Ascending aorta (tissue), 2 donors: ENCODE results near the gene C10orf71. TPM values are rescaled to one million over a fixed set of nuclear protein-coding genes. Genes with fewer than 3 reads are reported as not detected.

ENCODE experiments used
- DNase-seq, 2 donors: peaks; one replicate each; pipeline ENCODE4 v3.0.0-alpha.2; 2019; ENCODE audit warnings: low spot score in 2 of 2
- H3K27ac ChIP-seq, 2 donors: fragments of 200-600 bp; sonication (generic); one replicate each; pipeline ENCODE4 v1.5.1; 2016 to 2017; ENCODE audit warnings: mild to moderate bottlenecking in 1 of 2
- H3K27me3 ChIP-seq: fragments of 200-600 bp; sonication (generic); one replicate; pipeline ENCODE4 v1.5.1; 2017
- H3K36me3 ChIP-seq, 2 donors: fragments of 200-600 bp; sonication (generic); one replicate each; pipeline ENCODE4 v1.5.1; 2016
- H3K4me1 ChIP-seq, 2 donors: fragments of 200-600 bp; sonication (generic); one replicate each; pipeline ENCODE4 v1.5.1; 2016 to 2017; ENCODE audit warnings: mild to moderate bottlenecking in 1 of 2
- H3K4me3 ChIP-seq, 2 donors: fragments of 200-600 bp; sonication (generic); one replicate each; pipeline ENCODE4 v1.5.1; 2016 to 2017; ENCODE audit warnings: mild to moderate bottlenecking in 1 of 2
- H3K9me3 ChIP-seq, 2 donors: fragments of 200-600 bp; sonication (generic); one replicate each; pipeline ENCODE4 v1.5.1; 2016
- intact Hi-C: fragments of 100-400 bp; cut with DNase I; formaldehyde crosslinking; loops from one replicate; pipeline ENCODE4 v1.15.1; 2023
- total RNA-seq: library from RNA; depleted of rRNA; stranded (reverse); fragments of >200 nt; gene quantifications from one replicate; pipeline ENCODE4 v1.1.0, GENCODE V29; 2016
- TF ChIP-seq, protein P1 (sequence below), 3 experiments: fragments of 200-600 bp in 2 of 3; fragments of 450-650 bp in 1 of 3; sonication (generic) in 2 of 3; IDR thresholded peaks; one replicate each; pipeline ENCODE4 v1.5.1; 2016 to 2019; ENCODE audit warnings: antibody characterized with exemption in 3 of 3, mild to moderate bottlenecking in 1 of 3, moderate library complexity in 1 of 3

C10orf71 gene
- total RNA-seq, 1 donor from 2014 or later, result not detected

- Histone ChIP-seq H3K4me3 (no peak overlapping the region), H3K27ac (no peak overlapping the region), H3K4me1 (no peaks in the 10 kb centered on the region), H3K36me3 (no peaks in the 10 kb centered on the region), H3K9me3 (no peaks in the 10 kb centered on the region), H3K27me3 (no peaks in the 10 kb centered on the region)
- DNase-seq, result peak in 1 of 2 donors; percentile 40
- intact Hi-C loops, result no loop called here
- TF ChIP-seq, protein P1, sequence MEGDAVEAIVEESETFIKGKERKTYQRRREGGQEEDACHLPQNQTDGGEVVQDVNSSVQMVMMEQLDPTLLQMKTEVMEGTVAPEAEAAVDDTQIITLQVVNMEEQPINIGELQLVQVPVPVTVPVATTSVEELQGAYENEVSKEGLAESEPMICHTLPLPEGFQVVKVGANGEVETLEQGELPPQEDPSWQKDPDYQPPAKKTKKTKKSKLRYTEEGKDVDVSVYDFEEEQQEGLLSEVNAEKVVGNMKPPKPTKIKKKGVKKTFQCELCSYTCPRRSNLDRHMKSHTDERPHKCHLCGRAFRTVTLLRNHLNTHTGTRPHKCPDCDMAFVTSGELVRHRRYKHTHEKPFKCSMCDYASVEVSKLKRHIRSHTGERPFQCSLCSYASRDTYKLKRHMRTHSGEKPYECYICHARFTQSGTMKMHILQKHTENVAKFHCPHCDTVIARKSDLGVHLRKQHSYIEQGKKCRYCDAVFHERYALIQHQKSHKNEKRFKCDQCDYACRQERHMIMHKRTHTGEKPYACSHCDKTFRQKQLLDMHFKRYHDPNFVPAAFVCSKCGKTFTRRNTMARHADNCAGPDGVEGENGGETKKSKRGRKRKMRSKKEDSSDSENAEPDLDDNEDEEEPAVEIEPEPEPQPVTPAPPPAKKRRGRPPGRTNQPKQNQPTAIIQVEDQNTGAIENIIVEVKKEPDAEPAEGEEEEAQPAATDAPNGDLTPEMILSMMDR (IDR thresholded peaks at IDR 0.05), result no peak
Observed at GRCh38 chr10:49288341-49289065, 10.5 kb upstream of the C10orf71 start.

DNA sequence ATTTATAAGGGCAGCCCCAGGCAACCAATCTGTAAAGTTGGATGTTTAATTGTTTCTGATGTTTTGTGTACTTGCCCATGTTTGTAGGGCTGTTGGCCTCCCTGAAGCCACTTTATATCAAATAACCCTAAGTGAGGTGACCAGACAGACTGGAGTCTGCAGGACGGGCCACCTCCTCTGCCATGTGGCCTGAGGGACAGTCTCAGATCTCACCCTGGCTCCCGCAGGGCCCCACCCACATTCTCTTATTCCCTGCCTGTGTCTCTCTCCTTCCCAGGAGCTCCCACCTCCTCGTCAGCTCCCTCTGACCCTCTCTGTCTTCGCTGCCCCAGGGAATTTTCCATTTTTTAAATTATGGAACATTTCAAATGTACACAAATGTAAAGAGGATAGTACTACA, 9.5 kb upstream of the C10orf71 start:
- peak in 1 of 2 donors; percentile 16 for DNase-seq
- intact Hi-C loops, result no loop called here

GRCh38 chr10:49290131-49290530, 8.8 kb upstream of the C10orf71 start:
- intact Hi-C loops, result no loop called here

More for the DNA sequence above, 9.5 kb upstream of the C10orf71 start:
- H3K4me3 ChIP-seq, result no peak overlapping the region
- no peak overlapping the region for H3K27ac ChIP-seq
- TF ChIP-seq, protein P1 (IDR thresholded peaks at IDR 0.05), result no peak
- no peaks in the 10 kb centered on the region for H3K9me3 ChIP-seq
- H3K27me3 ChIP-seq, result no peaks in the 10 kb centered on the region
- no peaks in the 10 kb centered on the region for H3K4me1 ChIP-seq
- no peaks in the 10 kb centered on the region for H3K36me3 ChIP-seq

DNA sequence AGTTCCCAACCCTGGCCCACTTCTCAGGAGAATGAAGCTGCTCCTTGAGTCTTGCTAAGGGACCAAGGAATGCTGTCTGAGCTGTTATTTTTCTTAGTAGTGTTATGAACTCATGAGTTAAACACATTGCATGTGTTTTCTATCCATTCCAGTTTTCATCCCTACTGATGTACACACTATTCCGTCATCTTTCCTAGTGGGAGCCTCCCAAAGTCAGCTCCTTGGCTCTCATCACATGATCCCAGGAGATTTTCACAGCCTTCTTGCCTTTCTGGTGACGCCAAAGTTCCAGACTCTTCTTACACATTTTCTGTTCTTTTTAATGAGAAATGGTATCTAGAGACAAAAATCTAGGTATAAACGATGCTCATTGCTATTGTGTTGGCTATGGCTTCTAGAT, 8.4 kb upstream of the C10orf71 start:
- TF ChIP-seq, protein P1 (IDR thresholded peaks at IDR 0.05), result no peak
- intact Hi-C loops, result no loop called here
- H3K9me3 ChIP-seq, result no peaks in the 10 kb centered on the region
- H3K4me1 ChIP-seq, result no peaks in the 10 kb centered on the region
- DNase-seq, result no peak
- no peak overlapping the region for H3K4me3 ChIP-seq
- H3K27me3 ChIP-seq, result no peaks in the 10 kb centered on the region
- H3K36me3 ChIP-seq, result no peaks in the 10 kb centered on the region
- H3K27ac ChIP-seq, result no peak overlapping the region

More at GRCh38 chr10:49290131-49290530, 8.8 kb upstream of the C10orf71 start:
- TF ChIP-seq, protein P1 (IDR thresholded peaks at IDR 0.05), result no peak
- Histone ChIP-seq H3K36me3 (no peaks in the 10 kb centered on the region), H3K27me3 (no peaks in the 10 kb centered on the region), H3K27ac (no peak overlapping the region), H3K4me3 (no peak overlapping the region), H3K4me1 (no peaks in the 10 kb centered on the region), H3K9me3 (no peaks in the 10 kb centered on the region)
- DNase-seq, result no peak

GRCh38 chr10:49292565-49293207, 6.3 kb upstream of the C10orf71 start:
- intact Hi-C loops, result no loop called here
- no peaks in the 10 kb centered on the region for H3K27me3 ChIP-seq
- H3K27ac ChIP-seq, result no peak overlapping the region
- H3K9me3 ChIP-seq, result no peaks in the 10 kb centered on the region
- TF ChIP-seq, protein P1 (IDR thresholded peaks at IDR 0.05), result no peak
- H3K36me3 ChIP-seq, result no peaks in the 10 kb centered on the region
- DNase-seq, result no peak
- H3K4me1 ChIP-seq, result no peaks in the 10 kb centered on the region
- no peak overlapping the region for H3K4me3 ChIP-seq
